Mononuclear cell (primary cell): ENCODE data around the gene CSNK1G1. TPM values are rescaled to one million over a fixed set of nuclear protein-coding genes. Genes with fewer than 3 reads are reported as not detected.
"Not testable (repeated sequence)": the region's sequence is repeated elsewhere in the genome, so short reads cannot be mapped to it uniquely, and the experiment has no call there.

Source experiments
- H3K27me3 ChIP-seq: 2 replicates; pipeline ENCODE4 v1.6.0; 2011; ENCODE audit warnings: low read length, control low read depth; ENCODE audit not compliant: insufficient read depth
- H3K4me1 ChIP-seq: 2 replicates; pipeline ENCODE4 v1.5.1; 2011; ENCODE audit warnings: mild to moderate bottlenecking, low read length, control low read depth; ENCODE audit not compliant: insufficient read depth
- H3K4me3 ChIP-seq: 2 replicates; pipeline ENCODE4 v1.5.1; 2011; ENCODE audit warnings: mild to moderate bottlenecking, low read length, moderate library complexity
- H3K9me3 ChIP-seq: 2 replicates; pipeline ENCODE4 v1.5.1; 2011; ENCODE audit warnings: low read depth, mild to moderate bottlenecking, control low read depth, low read length
- total RNA-seq: library from RNA; depleted of rRNA; stranded (reverse); fragments of >200 nt; gene quantifications from one replicate; pipeline ENCODE4 v1.2.3, GENCODE V29; 2012

The CSNK1G1 gene
- total RNA-seq, result 16.1 TPM

GRCh38 chr15:64355944-64356709 lies at the start of gene CSNK1G1:
Gene CSNK1G1, minus strand, starts transcription at chr15:64356173. Its CDS starts 55,674 bp downstream, at chr15:64300499.
- Histone ChIP-seq H3K27me3 (no peaks in the 10 kb centered on the region), H3K4me1 (peaks cover 18% of the 10 kb centered on the region), H3K4me3 (peak within 1 kb of the TSS; percentile 85), H3K9me3 (no peaks in the 10 kb centered on the region)

- Histone ChIP-seq H3K4me1 (no peaks in the 10 kb centered on the region), H3K4me3 (no peak overlapping the region), H3K9me3 (no peaks in the 10 kb centered on the region), H3K27me3 (no peaks in the 10 kb centered on the region)
Observed at GRCh38 chr15:64400583-64400982, 44.6 kb upstream of the CSNK1G1 start.

DNA sequence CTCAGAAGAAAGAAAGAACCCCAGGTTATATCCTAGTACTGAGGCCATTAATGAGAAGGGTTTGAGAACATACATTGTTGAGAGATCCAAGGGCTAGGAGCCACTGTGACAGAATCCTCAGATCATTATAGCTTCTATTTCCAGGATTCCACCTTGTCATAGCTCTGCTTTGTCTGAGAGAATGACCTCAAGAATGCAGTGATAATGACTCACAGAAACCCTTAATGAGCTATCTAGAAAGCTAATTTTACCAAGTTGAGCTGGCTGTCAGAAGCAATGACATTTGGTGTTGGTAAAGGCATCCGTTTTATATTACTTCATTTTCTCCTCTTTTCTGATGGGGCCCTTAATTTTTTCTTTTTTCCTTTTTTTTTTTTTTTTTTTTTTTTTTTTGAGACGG lies 42.6 kb upstream of the CSNK1G1 start:
- no peaks in the 10 kb centered on the region for H3K9me3 ChIP-seq
- no peaks in the 10 kb centered on the region for H3K27me3 ChIP-seq
- no peak overlapping the region for H3K4me3 ChIP-seq
- no peaks in the 10 kb centered on the region for H3K4me1 ChIP-seq

DNA sequence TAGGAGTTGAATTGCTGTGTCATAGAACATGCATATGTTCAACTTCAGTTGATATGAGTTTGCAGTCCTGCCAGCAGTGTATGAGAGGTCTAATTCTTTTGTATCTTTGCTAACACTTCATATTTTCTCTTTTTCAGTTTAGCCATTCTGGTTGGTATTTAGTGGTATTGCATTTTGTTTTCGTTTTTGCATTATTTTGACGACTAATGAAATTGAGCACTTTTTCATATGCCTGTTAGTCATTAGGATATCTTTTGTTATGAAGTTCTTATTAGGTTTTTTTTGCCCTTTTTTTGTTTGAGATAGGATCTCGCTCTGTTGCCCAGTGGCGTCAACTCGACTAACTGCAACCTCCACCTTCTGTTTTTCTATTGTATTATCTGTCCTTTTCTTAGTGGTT lies 40.8 kb upstream of the CSNK1G1 start:
- Histone ChIP-seq H3K4me3 (no peak overlapping the region), H3K27me3 (no peaks in the 10 kb centered on the region), H3K4me1 (no peaks in the 10 kb centered on the region), H3K9me3 (no peaks in the 10 kb centered on the region)

DNA sequence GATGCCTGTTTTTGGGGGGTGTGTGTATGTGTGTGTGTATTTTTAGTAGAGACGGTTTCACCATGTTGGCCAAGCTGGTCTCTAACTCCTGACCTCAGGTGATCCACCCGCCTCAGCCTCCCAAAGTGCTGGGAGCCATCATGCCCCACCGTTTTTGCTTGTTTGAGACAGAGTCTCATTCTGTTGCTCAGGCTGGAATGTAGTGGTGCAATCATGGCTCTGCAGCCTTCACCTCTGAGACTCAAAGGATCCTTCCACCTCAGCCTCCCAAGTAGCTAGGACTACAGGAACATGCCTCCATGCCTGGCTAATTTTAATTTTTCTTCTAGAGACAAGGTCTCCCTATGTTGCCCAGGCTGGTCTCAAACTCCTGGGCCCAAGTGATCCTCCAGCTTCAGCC lies 36.5 kb upstream of the CSNK1G1 start:
- not testable (repeated sequence) for H3K27me3 ChIP-seq, H3K4me3 ChIP-seq
- H3K4me1 ChIP-seq, result peaks cover 15% of the 10 kb centered on the region

GRCh38 chr15:64389036-64389435 lies 33.1 kb upstream of the CSNK1G1 start:
- Histone ChIP-seq H3K4me3 (no peak overlapping the region), H3K9me3 (no peaks in the 10 kb centered on the region), H3K4me1 (peaks cover 20% of the 10 kb centered on the region), H3K27me3 (no peaks in the 10 kb centered on the region)

More for the DNA sequence above, 36.5 kb upstream of the CSNK1G1 start:
- H3K9me3 ChIP-seq, result not testable (repeated sequence)

GRCh38 chr15:64387562-64388168 lies 31.7 kb upstream of the CSNK1G1 start, which contains the start of gene TRIP4:
Gene TRIP4, plus strand, starts transcription at chr15:64387836. Its CDS starts 28 bp downstream, at chr15:64387864.
- no peaks in the 10 kb centered on the region for H3K9me3 ChIP-seq
- no peaks in the 10 kb centered on the region for H3K27me3 ChIP-seq
- H3K4me1 ChIP-seq, result peaks cover 20% of the 10 kb centered on the region
- H3K4me3 ChIP-seq, result peak within 1 kb of the TSS; percentile 99

- H3K4me1 ChIP-seq, result peaks cover 25% of the 10 kb centered on the region
- no peak overlapping the region for H3K4me3 ChIP-seq
- no peaks in the 10 kb centered on the region for H3K27me3 ChIP-seq
- no peaks in the 10 kb centered on the region for H3K9me3 ChIP-seq
Observed at GRCh38 chr15:64386291-64386690, 30.3 kb upstream of the CSNK1G1 start.

DNA sequence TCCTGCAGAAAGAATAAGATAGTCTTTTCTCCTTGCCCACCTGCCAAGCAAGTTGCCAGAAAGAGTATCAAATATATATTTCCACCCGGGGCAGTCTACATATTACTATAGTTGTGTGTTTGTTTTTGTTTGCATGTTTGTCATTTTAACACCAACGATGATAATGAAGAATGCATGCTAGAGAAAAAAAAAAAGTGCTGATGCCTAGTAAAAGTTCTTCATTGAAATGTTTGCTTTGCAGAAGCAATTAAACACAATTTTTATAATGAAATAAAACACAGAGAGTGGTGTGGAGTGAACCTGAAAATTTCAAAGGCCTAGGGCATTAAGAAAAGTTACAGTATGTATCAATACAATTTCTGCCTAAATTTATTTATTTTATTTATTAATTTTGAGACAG lies 27.8 kb upstream of the CSNK1G1 start:
- no peaks in the 10 kb centered on the region for H3K9me3 ChIP-seq
- H3K4me3 ChIP-seq, result no peak overlapping the region
- peaks cover 31% of the 10 kb centered on the region for H3K4me1 ChIP-seq
- no peaks in the 10 kb centered on the region for H3K27me3 ChIP-seq

DNA sequence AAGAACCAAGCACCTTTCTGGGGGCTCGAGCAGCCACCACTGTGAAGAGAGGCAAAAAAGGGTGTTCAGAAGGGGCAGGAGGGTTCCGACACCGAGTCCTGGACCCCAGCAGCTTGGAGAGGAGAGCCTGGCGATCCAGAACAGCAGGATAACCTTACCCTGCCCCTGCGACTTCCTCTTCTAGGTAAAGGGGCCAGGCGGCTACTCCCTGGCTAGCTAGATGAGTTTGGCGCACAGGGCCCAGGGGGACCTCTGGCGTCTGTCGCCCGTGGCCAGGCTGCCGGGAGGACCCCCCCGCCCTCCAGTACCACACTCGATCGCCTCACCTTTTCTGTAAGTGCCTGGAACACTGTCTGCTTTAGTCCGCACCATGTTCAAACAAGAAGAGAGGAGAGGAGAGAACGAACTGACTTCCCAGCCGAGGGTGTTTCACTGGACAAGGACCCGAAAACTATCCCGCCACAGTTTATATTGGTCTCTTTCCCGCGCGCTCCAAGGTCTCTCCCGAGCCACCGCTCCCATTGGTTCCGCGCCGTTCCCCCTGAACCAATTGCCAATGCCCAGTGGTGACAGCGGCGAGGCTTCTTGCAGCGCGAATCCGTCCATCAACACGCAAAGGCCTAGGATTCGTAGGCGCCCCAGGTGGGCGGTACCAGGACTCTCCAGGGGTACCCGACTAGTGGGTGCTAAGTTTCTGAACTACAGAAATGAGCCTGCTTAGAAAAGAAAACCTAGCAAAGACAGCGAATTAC lies 25.2 kb upstream of the CSNK1G1 start, which contains the start of gene PCLAF:
PCLAF (minus strand) TSS at position 442 of the 752 bp plus-strand sequence; CDS start at position 372, 70 bp downstream.
- Histone ChIP-seq H3K4me3 (peak within 1 kb of the TSS; percentile 65), H3K4me1 (peaks cover 17% of the 10 kb centered on the region), H3K9me3 (no peaks in the 10 kb centered on the region)

DNA sequence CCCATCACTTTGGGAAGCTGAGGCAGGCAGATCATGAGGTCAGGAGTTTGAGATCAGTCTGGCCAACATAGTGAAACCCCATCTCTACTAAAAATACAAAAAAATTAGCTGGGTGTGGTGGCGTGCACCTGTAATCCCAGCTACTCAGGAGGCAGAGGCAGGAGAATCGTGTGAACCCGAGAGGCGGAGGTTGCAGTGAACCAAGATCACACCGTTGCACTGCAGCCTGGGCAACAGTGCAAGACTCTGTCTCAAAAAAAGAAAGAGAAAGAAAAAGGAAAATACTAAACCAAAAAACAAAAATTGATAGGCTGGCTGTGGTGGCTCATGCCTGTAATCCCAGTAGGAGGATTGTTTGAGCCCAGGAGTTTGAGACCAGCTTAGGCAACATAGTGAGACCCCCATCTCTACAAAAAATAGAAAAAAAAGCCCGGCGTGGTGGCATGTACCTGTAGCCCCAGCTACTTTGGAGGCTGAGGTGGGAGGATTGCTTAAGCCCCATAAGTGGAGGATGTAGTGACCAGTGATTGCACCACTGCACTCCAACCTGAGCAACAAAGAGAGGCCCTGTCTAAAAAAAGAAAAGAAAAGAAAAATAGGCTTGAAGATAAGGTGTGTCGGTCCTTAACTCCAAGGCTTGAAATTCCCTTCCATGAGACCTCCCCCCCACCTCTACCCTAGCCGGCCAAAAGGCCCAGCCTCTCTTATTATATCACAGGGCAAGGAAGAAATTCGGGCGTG lies 24.3 kb upstream of the CSNK1G1 start:
- not testable (repeated sequence) for H3K9me3 ChIP-seq
- peak overlapping the region; percentile 65 for H3K4me3 ChIP-seq

More for the DNA sequence above, 25.2 kb upstream of the CSNK1G1 start, which contains the start of gene PCLAF:
- no peaks in the 10 kb centered on the region for H3K27me3 ChIP-seq

DNA sequence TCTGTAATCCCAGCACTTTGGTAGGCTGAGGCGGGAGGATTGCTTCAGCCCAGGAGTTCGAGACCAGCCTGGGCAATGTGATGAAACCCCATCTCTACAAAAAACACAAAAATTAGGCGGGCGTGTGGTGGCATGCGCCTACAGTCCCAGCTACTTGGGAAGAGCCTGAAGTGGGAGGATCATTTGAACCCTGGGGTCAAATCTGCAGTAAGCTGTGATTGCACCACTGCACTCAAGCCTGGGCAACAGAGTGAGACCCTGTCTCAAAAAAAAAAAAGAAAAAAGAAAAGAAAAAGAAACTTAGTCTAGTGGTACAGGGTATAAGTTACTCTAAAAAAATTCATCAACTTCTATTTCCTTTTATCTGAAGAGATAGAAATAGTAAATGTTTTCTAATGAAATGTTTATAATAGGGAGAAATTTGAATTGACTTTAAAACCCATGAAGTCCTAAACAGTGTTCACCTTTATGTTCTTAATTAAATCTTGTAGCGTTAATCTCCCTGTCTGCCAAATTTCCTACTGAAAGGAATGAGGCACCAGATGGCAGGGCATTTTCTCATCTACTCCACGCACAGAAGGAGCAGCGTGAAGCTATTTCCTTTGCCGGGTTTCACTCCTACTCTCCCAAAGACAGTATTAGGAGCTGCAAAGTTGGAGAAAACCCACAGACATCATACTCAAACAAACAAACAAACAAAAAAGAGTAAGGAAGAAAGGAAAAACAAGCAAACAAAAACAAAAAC lies 23.4 kb upstream of the CSNK1G1 start:
- no peak overlapping the region for H3K4me3 ChIP-seq
- no peaks in the 10 kb centered on the region for H3K9me3 ChIP-seq
- H3K27me3 ChIP-seq, result no peaks in the 10 kb centered on the region
- H3K4me1 ChIP-seq, result peaks cover 17% of the 10 kb centered on the region

More for the DNA sequence above, 24.3 kb upstream of the CSNK1G1 start:
- H3K27me3 ChIP-seq, result not testable (repeated sequence)
- H3K4me1 ChIP-seq, result peaks cover 17% of the 10 kb centered on the region

DNA sequence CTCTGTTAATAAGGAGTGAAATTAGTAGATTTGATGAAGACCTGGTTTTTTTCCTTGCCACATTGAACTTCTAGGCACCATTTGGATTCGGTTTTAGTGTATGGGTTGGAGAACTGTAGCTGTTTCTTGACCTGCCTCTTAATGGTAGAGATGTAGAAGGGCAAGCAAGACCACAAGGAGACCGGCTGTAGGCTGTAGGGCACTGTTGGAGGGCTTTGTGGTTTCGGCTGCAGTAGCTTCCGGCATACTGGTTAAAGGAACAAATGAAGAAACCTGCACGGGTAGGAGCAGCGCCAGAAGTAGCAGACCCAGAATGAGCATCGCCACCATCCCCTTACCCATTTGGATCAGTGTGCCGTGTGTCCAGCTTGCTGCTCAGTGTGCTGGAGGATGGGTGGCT lies 17.4 kb upstream of the CSNK1G1 start:
- Histone ChIP-seq H3K27me3 (no peaks in the 10 kb centered on the region), H3K4me1 (peaks cover under 1% of the 10 kb centered on the region), H3K9me3 (no peaks in the 10 kb centered on the region), H3K4me3 (no peak overlapping the region)

DNA sequence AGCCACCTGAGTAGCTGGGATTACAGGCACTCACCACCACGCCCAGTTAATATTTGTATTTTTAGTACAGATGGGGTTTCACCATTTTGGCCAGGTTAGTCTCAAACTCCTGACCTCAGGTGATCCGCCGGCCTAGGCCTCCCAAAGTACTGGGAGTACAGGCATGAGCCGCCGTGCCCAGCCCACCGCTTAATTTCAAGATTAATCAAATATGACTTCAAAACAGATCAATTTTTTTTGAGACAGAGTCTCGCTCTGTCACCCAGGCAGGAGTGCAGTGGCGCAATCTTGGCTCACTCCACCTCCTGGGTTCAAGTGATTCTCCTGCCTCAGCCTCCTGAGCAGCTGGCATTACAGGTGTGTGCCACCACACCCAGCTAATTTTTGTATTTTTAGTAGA lies 15.4 kb upstream of the CSNK1G1 start:
- H3K4me3 ChIP-seq, H3K4me1 ChIP-seq, H3K9me3 ChIP-seq, H3K27me3 ChIP-seq: not testable (repeated sequence)
